ENCODE results near the gene CRYAA.
"Not testable (repeated sequence)": the region's sequence is repeated elsewhere in the genome, so short reads cannot be mapped to it uniquely, and the experiment has no call there.

CRYAA gene

GRCh38 chr21:43168708-43169107, at the start of gene CRYAA:
TSS of gene CRYAA (plus strand) at chr21:43169008. CDS start at chr21:43169100, 92 bp downstream.
- not testable (repeated sequence) for DNase-seq (ENCODE audit: low read depth)

- DNase-seq (ENCODE audit: low read depth): not testable (repeated sequence)
Observed at GRCh38 chr21:43130094-43130493, 38.7 kb upstream of the CRYAA start.

- DNase-seq (ENCODE audit: low read depth): not testable (repeated sequence)
Observed at GRCh38 chr21:43134520-43134919, 34.3 kb upstream of the CRYAA start.

- not testable (repeated sequence) for DNase-seq (ENCODE audit: low read depth)
Observed at GRCh38 chr21:43138944-43139343, 29.9 kb upstream of the CRYAA start.

- DNase-seq (ENCODE audit: low read depth): not testable (repeated sequence)
Observed at GRCh38 chr21:43141407-43141806, 27.4 kb upstream of the CRYAA start.

GRCh38 chr21:43146637-43147036, 22.2 kb upstream of the CRYAA start:
- not testable (repeated sequence) for DNase-seq (ENCODE audit: low read depth)

- DNase-seq (ENCODE audit: low read depth): not testable (repeated sequence)
Observed at GRCh38 chr21:43147999-43148398, 20.8 kb upstream of the CRYAA start.

GRCh38 chr21:43149344-43149743, 19.5 kb upstream of the CRYAA start:
- DNase-seq (ENCODE audit: low read depth): not testable (repeated sequence)

- DNase-seq (ENCODE audit: low read depth): not testable (repeated sequence)
Observed at GRCh38 chr21:43153601-43154000, 15.2 kb upstream of the CRYAA start.

GRCh38 chr21:43159279-43160175, 9.3 kb upstream of the CRYAA start:
- DNase-seq (ENCODE audit: low read depth): not testable (repeated sequence)

GRCh38 chr21:43161826-43162707, 6.7 kb upstream of the CRYAA start:
- DNase-seq (ENCODE audit: low read depth): not testable (repeated sequence)

- DNase-seq (ENCODE audit: low read depth): not testable (repeated sequence)
Observed at GRCh38 chr21:43162708-43163205, 6.1 kb upstream of the CRYAA start.

- DNase-seq (ENCODE audit: low read depth): not testable (repeated sequence)
Observed at GRCh38 chr21:43164823-43165222, 4.0 kb upstream of the CRYAA start.

GRCh38 chr21:43165734-43166133, 3.1 kb upstream of the CRYAA start:
- DNase-seq (ENCODE audit: low read depth): not testable (repeated sequence)

GRCh38 chr21:43169230-43169886, 550 bp downstream of the CRYAA start:
- DNase-seq (ENCODE audit: low read depth): not testable (repeated sequence)

GRCh38 chr21:43169891-43170290, 1.1 kb downstream of the CRYAA start:
- not testable (repeated sequence) for DNase-seq (ENCODE audit: low read depth)

GRCh38 chr21:43172812-43173211, 4.0 kb downstream of the CRYAA start:
- not testable (repeated sequence) for DNase-seq (ENCODE audit: low read depth)

- not testable (repeated sequence) for DNase-seq (ENCODE audit: low read depth)
Observed at GRCh38 chr21:43173438-43173837, 4.6 kb downstream of the CRYAA start.

GRCh38 chr21:43173930-43174329, 5.1 kb downstream of the CRYAA start:
- DNase-seq (ENCODE audit: low read depth): not testable (repeated sequence)

GRCh38 chr21:43174998-43175397, 6.2 kb downstream of the CRYAA start:
- DNase-seq (ENCODE audit: low read depth): not testable (repeated sequence)

GRCh38 chr21:43176621-43177020, 7.8 kb downstream of the CRYAA start:
- not testable (repeated sequence) for DNase-seq (ENCODE audit: low read depth)

Measured in stromal cell of bone marrow (primary cell).